ENCODE results near the gene PRDM4. TPM values are rescaled to one million over a fixed set of nuclear protein-coding genes. Genes with fewer than 3 reads are reported as not detected.

Gene PRDM4
- total RNA-seq, 4 donors from 2014 or later: 5.6 to 31.9 (median 18.3) TPM

GRCh38 chr12:107765316-107765715 is 4.4 kb upstream of the PRDM4 start:
- Histone ChIP-seq H3K27me3 (no peaks in the 10 kb centered on the region), H3K36me3 (no peaks in the 10 kb centered on the region), H3K27ac (no peak overlapping the region), H3K9me3 (no peaks in the 10 kb centered on the region), H3K4me3 (no peak overlapping the region), H3K4me1 (peaks cover 0 to 3% of the 10 kb centered on the region in 2 donors)
- no peak for DNase-seq
- intact Hi-C loops (cut with DNase I; ENCODE audit: low total_unique reads): no loop called here
- TF ChIP-seq CTCF (IDR thresholded peaks at IDR 0.05) (no peak), POLR2A (IDR thresholded peaks at IDR 0.05) (no peak)

- Histone ChIP-seq H3K27ac (no peak overlapping the region), H3K27me3 (no peaks in the 10 kb centered on the region), H3K9me3 (no peaks in the 10 kb centered on the region), H3K4me3 (no peak overlapping the region), H3K4me1 (peaks cover 2 to 10% of the 10 kb centered on the region in 2 donors), H3K36me3 (no peaks in the 10 kb centered on the region)
- no peak for DNase-seq
- TF ChIP-seq CTCF (IDR thresholded peaks at IDR 0.05) (no peak), POLR2A (IDR thresholded peaks at IDR 0.05) (no peak)
- intact Hi-C loops (cut with DNase I; ENCODE audit: low total_unique reads): no loop called here
These were observed 3.7 kb upstream of the PRDM4 start for GRCh38 chr12:107764626-107765025.

GRCh38 chr12:107762874-107763273 is 1.9 kb upstream of the PRDM4 start:
- intact Hi-C loops (cut with DNase I; ENCODE audit: low total_unique reads): no loop called here
- no peak for TF ChIP-seq CTCF (IDR thresholded peaks at IDR 0.05)
- TF ChIP-seq POLR2A (IDR thresholded peaks at IDR 0.05): no peak
- Histone ChIP-seq H3K27ac (no peak overlapping the region), H3K4me1 (peaks cover 10 to 13% of the 10 kb centered on the region in 2 donors), H3K27me3 (no peaks in the 10 kb centered on the region), H3K4me3 (no peak overlapping the region), H3K36me3 (no peaks in the 10 kb centered on the region), H3K9me3 (no peaks in the 10 kb centered on the region)
- DNase-seq: no peak

GRCh38 chr12:107761502-107761904 is 566 bp upstream of the PRDM4 start:
- H3K9me3 ChIP-seq: no peaks in the 10 kb centered on the region
- H3K4me1 ChIP-seq: peaks cover 10 to 13% of the 10 kb centered on the region in 2 donors
- intact Hi-C loops (cut with DNase I; ENCODE audit: low total_unique reads): no loop called here
- no peak for DNase-seq
- H3K27me3 ChIP-seq: no peaks in the 10 kb centered on the region
- H3K36me3 ChIP-seq: no peaks in the 10 kb centered on the region
- H3K27ac ChIP-seq: peak overlapping the region; percentile 28 to 70
- TF ChIP-seq POLR2A (IDR thresholded peaks at IDR 0.05): no peak
- no peak for TF ChIP-seq CTCF (IDR thresholded peaks at IDR 0.05)
- peak overlapping the region; percentile 90 to 91 for H3K4me3 ChIP-seq

- Histone ChIP-seq H3K27me3 (no peaks in the 10 kb centered on the region), H3K9me3 (no peaks in the 10 kb centered on the region), H3K4me1 (peaks cover 10 to 13% of the 10 kb centered on the region in 2 donors), H3K27ac (peak overlapping the region; percentile 70 to 72), H3K36me3 (no peaks in the 10 kb centered on the region), H3K4me3 (peak overlapping the region; percentile 90 to 91)
- intact Hi-C loops (cut with DNase I; ENCODE audit: low total_unique reads): no loop called here
- peak in 1 of 2 donors; percentile 19 for DNase-seq
- TF ChIP-seq POLR2A (IDR thresholded peaks at IDR 0.05) (no peak), CTCF (IDR thresholded peaks at IDR 0.05) (no peak)
These were observed 629 bp downstream of the PRDM4 start for GRCh38 chr12:107760207-107760808.
